Hepatocyte (in vitro differentiated cells): ENCODE data around the gene CYP2U1.

Experiments used
- EZH2phosphoT487 ChIP-seq: fragments of 200-600 bp; sonication (generic); IDR thresholded peaks from one replicate; pipeline ENCODE4 v1.6.1; 2018; ENCODE audit warnings: antibody characterized with exemption, mild to moderate bottlenecking, low read depth, moderate library complexity; ENCODE audit not compliant: unreplicated experiment, severe bottlenecking
- TF ChIP-seq, protein P1 (sequence below): fragments of 200-600 bp; sonication (generic); IDR thresholded peaks from 2 replicates; pipeline ENCODE4 v1.5.1; 2016; ENCODE audit warnings: antibody characterized with exemption, mild to moderate bottlenecking; ENCODE audit not compliant: poor library complexity

DNA sequence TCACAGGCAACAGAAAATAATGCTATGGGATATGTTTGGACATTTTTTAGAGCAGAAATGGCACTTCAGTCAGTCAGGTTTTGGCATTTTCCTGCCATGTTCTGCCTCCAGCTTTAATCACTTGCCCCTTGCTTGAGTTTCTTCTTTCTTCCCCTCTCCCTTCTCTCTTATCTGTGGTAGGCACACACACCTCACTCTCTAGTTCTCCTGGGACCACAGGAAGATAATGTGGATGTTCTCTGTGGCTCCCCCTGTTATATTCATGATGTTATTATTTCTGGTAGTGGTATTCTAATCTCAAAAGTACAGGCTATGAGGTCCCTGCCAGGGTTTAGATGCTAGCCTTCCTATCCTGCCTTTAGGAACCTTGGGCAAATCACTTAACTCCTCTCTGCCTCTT lies 63.5 kb downstream of the CYP2U1 start:
- TF ChIP-seq, protein P1, sequence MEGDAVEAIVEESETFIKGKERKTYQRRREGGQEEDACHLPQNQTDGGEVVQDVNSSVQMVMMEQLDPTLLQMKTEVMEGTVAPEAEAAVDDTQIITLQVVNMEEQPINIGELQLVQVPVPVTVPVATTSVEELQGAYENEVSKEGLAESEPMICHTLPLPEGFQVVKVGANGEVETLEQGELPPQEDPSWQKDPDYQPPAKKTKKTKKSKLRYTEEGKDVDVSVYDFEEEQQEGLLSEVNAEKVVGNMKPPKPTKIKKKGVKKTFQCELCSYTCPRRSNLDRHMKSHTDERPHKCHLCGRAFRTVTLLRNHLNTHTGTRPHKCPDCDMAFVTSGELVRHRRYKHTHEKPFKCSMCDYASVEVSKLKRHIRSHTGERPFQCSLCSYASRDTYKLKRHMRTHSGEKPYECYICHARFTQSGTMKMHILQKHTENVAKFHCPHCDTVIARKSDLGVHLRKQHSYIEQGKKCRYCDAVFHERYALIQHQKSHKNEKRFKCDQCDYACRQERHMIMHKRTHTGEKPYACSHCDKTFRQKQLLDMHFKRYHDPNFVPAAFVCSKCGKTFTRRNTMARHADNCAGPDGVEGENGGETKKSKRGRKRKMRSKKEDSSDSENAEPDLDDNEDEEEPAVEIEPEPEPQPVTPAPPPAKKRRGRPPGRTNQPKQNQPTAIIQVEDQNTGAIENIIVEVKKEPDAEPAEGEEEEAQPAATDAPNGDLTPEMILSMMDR, result no peak
- no peak for TF ChIP-seq EZH2phosphoT487
